ENCODE results near the gene COL4A2.
"Not testable (repeated sequence)": the region's sequence is repeated elsewhere in the genome, so short reads cannot be mapped to it uniquely, and the experiment has no call there.

Gene COL4A2

DNA sequence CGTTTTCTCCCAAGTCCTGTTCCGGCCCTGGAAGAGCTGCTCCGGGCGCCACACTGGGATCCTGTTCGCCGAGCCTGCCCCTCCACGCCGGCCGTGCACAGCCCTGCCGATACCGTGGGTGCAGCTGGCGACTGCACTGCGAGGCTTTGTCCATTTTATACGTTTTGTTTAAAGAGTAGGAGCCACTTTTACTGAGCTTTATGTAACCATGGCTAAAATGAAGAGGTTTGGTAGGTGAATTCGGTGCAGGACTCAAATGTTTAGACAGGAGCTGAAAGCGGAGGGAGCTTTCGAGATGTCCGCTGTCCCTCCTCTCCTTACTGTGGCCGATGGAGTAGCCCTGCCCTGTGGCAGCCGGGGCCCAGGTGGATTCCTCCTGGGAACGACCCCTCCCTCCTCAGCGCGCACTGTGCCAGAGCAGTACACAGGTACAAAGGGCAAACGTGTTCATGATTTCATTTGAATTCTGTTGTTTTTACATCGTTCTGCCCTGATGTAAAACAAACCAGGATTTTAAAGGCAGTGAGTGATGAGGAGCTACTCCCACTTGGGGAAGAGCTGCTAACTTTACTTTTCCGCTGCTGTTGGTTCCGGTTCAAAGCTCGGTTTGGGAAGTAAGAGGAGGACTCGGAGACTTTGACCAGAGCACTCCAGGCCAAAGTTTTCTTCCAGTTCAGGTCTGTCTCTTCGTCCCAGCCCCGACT is 1.7 kb downstream of the COL4A2 start:
- no peak for DNase-seq

GRCh38 chr13:110309661-110310524 is 2.8 kb downstream of the COL4A2 start:
- no peak for DNase-seq

- DNase-seq, result no peak
Measured at GRCh38 chr13:110310541-110311442, 3.7 kb downstream of the COL4A2 start.

DNA sequence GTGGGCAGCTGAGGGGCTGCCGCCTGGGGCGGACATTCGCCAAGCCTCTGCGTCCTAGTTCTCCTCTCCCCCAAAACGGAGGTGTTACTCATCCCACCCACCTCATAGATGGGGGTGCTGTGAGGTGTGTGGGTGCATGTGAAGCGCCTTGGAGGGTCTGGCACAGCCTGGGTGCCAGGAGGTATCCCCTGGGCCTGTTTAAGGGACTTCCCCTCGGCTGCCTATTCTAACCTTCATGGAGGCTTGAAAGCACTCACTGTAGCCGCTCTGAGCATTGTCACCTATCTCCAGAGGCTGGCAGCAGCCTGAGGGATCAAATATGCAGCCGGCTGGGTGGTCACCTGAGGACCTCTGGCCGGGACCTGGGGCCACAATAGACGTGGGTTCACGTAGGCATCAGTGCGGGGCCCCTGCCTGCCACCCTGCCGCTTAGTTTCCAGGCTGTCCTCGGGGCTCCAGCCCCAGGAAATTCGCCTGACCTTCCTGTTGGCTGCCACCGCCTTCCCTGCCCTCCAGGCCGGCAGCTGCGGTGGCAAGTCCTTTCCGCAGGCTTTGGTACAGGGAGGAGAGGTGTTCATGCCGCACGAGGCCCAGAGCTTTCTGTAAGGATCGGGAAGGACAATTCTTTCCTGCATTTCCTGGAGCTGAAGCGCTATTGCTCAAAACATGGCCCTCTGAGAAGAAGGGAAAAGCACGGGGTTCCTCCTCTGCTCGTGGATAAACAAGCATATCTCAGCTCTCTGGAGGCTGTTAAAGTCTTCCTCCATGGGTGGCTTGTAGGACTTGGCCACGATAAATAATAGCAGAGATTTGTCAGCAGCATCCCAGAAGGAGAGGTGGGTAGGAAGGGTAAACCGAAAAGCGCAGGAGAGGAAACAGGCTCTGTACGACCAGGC is 4.6 kb downstream of the COL4A2 start:
- DNase-seq, result no peak

DNA sequence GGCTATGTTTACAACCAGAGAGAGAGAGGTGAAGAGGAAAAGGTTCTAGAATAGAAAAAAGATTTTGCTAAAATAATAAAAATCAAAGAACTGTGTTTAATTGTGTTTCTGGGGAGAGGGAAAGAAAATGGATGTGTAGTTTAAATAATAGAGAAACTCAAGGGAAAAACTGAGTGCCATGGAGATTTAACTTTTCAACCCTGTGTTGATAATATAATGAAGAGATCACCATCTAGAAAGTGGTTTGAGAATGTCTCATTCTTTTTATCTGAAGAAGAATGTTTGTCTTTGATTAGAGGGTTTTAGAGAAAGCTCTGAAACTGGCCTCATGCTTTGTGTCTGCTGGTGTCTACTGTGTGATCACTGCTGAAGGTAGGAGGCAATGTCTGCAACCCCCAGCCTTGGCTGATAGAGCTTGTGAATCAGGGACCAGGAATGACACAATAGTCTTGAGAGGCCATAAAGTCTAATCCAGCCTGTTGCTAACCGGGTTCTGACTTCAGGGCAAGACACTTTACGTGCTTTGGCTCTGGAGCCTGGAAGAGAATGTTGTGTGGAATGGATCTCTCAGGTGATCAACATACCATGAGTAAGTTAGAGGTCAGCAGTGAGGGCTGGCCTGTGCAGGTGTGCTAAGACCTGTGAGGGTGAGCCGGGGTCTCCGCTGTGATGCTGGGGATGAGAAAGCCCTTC is 5.4 kb downstream of the COL4A2 start:
- no peak for DNase-seq

GRCh38 chr13:110313261-110313660 is 6.2 kb downstream of the COL4A2 start:
- DNase-seq, result not testable (repeated sequence)

- not testable (repeated sequence) for DNase-seq
Measured at GRCh38 chr13:110313733-110314132, 6.6 kb downstream of the COL4A2 start.

DNA sequence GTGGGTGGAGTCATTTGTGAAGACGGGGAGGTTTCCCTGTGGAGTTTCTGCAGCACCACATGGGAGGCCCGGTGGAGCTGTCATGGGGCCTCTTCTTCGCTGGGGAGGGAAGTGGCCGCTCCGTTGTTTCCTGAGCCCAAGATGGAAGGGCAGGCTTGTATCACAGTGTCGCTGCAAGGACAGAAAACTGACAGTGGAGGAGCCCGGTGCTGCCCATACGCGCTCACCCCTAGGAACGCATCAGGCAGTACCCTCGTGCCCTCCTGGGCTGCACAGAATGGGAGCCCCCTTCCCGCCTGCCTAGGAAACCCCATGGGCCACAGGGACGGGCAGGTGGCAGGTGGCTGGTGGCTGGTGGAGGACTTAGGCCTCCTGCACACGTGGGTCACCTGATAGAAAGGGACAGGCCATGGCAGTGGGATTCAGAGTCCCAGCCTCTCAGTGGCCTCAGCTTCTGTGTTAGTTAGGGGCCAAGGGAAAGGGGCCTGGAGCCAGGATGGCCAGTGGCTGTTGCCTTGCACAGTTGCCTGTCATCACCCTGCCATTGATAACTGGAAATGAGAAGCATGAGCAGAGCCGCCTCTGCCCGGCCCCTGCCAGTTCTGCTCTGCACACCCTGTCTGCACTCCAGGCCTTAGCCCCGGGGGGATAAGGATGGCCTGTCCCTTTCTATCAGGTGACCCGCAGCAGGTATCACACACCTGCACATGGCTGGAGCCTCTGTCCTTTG is 7.6 kb downstream of the COL4A2 start:
- no peak for DNase-seq

GRCh38 chr13:110316196-110316595 is 9.1 kb downstream of the COL4A2 start:
- DNase-seq, result no peak

GRCh38 chr13:110317093-110317492 is 10.0 kb downstream of the COL4A2 start:
- no peak for DNase-seq

DNA sequence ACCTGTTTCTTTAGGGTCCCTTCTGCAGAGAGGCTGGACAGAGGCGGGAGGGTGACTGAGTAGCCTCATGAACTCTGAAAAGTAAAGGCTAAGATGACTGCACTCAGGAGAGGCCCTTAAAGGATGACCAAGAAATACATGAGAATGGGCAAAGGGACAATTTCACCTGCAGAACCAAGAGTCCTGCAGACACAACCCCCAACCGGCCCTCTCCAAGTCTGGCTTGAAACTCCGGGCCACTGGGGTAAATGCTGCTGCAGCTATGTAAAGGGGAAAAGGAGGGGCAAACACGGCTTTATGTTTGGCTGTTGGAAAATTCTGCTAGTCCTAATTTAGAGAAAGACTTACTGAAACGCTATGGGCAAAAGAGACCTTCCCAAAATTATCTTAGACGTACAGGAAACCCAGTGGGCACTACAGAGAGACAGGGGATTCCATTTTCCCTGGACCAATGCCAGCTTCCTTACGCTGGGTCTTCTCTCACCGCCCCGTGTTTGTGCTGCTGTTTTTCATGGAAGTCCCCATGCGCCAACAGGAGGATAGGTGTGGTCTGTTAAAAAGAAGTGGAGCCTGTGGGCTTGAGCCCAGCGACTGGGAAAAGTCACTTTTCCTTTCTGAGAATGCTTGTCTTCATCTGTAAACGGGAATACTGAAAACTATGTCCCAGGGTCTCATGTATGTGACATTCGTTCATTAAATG is 10.6 kb downstream of the COL4A2 start:
- DNase-seq, result no peak

DNA sequence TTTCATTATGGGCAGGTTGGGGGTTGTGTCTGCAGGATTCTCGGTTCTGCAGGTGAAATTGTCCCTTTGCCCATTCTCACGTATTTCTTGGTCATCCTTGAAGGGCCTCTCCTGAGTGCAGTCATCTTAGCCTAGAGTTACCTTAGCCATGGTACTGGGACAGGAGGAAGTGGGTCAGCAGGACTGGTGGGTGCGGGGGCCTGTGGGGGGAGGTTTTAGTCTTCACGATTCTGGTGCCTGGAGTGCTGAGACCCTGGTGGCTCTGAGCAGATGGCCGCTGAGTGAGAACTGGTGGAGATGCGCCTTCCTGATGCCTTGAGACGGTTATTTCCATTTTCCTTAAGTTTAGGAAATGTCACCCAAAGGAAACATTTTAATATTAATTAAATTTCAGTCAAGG is 11.8 kb downstream of the COL4A2 start:
- DNase-seq, result no peak

GRCh38 chr13:110319397-110319773 is 12.3 kb downstream of the COL4A2 start:
- DNase-seq, result no peak

DNA sequence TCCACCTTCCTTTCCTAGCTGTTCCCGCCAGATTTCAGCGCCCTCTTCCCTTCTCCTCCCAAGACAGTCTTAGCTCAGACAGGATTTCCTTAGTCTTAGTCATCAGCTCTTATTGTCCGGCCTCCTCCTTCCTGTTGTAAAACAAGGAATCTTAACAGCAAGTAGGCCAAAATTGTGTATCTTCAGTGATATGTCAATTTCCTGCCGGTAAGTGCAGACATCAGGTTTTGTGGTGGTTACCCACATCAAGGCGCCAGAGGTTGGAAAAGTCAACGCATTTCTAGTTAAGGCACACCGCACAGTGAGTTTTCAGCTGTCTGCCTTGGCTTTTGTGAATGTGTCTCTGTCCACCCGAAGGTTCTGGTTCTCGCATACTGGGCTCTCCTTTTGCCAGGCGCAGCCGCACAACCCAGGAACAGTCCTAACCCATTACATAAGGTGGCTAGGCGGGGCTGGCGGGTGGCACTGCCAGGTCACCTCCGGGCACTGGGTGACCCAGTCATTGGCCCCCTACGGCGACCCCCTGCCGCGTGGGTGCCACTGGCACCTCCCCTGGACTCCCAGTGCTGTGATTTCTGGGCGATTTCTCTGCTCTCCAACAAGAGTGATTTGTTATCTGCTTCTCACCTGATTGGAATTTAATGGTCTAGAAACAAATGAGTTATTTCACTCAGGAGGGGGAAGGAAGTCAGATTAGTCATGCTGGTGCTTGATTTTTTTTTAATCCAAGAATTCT is 12.9 kb downstream of the COL4A2 start:
- no peak for DNase-seq

DNA sequence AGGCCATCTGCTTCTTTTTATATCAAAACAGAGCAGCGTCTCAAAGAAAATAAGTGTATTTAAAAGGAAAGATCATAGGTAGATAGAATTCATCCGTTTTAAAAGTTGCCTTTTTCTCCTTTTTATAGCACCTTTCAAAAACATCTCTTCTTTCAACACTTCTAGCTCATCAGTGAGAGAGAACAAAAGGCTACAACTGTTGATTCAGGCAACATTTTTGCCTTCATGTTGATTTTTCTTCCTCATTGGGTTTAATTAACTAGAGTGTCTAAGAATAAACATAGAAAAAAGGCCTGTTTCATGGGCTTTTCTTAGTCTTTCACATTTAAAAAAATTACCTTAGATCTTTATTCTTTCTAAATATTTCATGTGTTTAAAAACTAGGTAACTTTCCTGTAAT is 13.6 kb downstream of the COL4A2 start:
- DNase-seq, result no peak

DNA sequence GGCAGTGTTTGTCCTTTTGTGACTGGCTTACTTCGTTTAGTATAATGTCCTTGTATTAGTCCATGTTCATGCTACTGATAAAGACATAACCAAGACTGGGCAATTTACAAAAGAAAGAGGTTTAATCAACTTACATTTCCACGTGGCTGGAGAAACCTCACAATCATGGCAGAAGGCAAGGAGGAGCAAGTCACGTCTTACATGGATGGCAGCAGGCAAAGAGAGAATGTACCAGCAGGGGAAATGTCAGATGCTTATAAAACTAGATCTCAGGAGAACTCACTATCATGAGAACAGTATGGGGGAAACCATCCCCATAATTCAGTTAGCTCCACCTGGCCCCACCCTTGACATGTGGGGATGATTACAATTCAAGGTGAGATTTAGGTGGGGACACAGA is 14.5 kb downstream of the COL4A2 start:
- DNase-seq, result not testable (repeated sequence)

DNA sequence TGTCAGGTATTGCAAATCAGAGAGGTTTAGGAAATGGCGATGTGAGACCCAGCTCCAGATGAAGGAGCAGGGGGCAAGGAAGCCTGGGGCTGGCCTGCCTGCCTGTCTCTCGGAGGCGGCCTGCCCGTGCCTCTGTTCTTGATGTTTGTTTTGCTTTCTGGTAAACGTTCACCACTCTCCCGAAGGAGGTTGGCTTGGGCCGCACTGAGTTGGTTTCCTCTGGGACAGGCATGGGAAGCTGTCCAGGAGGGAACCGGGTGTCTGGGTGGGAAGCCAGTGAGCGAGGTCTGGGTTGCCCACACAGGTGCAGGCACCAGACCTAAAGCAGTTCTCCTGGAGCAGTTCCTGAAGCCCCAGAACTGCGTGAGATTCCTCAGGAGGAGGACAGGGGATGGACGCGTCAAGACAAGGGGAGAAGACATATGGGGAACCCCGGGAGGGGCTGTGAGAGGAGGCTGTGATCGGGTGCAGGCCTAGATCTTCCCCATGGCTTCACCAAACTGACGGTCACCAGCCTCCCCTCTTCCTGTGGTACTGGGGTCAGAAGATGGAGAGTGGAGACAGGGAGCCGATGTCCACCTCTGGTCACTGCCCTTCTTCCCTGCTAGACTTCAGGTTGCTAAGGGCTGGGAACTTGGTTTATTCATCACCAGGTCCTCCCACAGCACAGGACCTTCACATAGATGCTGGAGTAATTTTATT is 15.2 kb downstream of the COL4A2 start:
- no peak for DNase-seq

DNA sequence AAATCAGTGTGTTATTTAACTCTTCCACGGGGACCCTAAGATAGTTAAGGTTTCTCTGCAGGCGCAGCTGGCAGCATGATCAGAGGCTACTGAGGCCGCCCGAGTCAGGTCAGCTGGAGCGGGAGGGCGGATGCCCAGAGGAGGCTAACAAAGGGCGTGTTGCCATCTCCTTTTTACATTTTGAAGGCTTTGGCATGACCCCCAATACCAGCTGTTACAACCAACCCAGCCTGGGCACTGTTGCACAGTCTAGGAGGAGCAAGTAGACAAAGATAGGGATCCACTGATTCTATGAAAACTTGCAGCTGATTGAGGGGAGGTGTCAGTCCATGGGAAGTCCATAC is 15.7 kb downstream of the COL4A2 start:
- DNase-seq, result no peak

Measured in NCI-H510A treated with DMSO at 0.1 percent for 48 hours (cell line).